Caco-2 (cell line): ENCODE data around the gene SGTA. TPM values are rescaled to one million over a fixed set of nuclear protein-coding genes. Genes with fewer than 3 reads are reported as not detected.

Experiments used
- BruUV-seq: library from RNA; stranded (reverse); fragments of 400-500 nt; replicated peaks from 2 replicates; lab custom pipeline; 2021; lab: Mats Ljungman, UMichigan
- CTCF ChIA-PET: fragments of 300-600 bp; sonication (Branson Sonifier 250); formaldehyde crosslinking; loops from one replicate; lab custom pipeline; 2022; ENCODE audit warnings: antibody characterized with exemption; lab: Charles Lee
- POLR2A ChIA-PET: fragments of 300-600 bp; sonication (Branson Sonifier 250); formaldehyde crosslinking; loops from one replicate; lab custom pipeline; 2022; ENCODE audit warnings: antibody characterized with exemption; lab: Charles Lee
- DNase-seq, 2 experiments: peaks; one replicate each; pipeline versions ENCODE4 v3.0.0 to v3.0.0-alpha.2; 2020 to 2022
- H3K27me3 ChIP-seq: replicated peaks from 2 replicates; pipeline ENCODE4 v1.6.0; 2011; ENCODE audit warnings: low read length; ENCODE audit not compliant: control insufficient read depth, insufficient read depth
- H3K36me3 ChIP-seq: 2 replicates; pipeline ENCODE4 v1.5.1; 2011; ENCODE audit warnings: low read length; ENCODE audit not compliant: control insufficient read depth, insufficient read depth
- H3K4me1 ChIP-seq: fragments of 250-450 bp; sonication (Bioruptor Pico); 2 replicates; pipeline ENCODE4 v1.5.1; 2020; ENCODE audit warnings: mild to moderate bottlenecking
- H3K4me3 ChIP-seq: 2 replicates; pipeline ENCODE4 v1.5.1; 2011; ENCODE audit warnings: low read depth, mild to moderate bottlenecking, control low read depth, low read length
- H3K9me3 ChIP-seq: fragments of 250-450 bp; sonication (Bioruptor Pico); 2 replicates; pipeline ENCODE4 v1.5.1; 2020; ENCODE audit warnings: mild to moderate bottlenecking, moderate library complexity
- H3K27ac Mint-ChIP-seq: one replicate; pipeline ENCODE4 v1.8.0; 2022; ENCODE audit warnings: mixed read lengths; ENCODE audit not compliant: unreplicated experiment
- H3K27me3 Mint-ChIP-seq: one replicate; pipeline ENCODE4 v1.8.0; 2022; ENCODE audit warnings: mixed read lengths; ENCODE audit not compliant: insufficient read depth, unreplicated experiment
- H3K36me3 Mint-ChIP-seq: one replicate; pipeline ENCODE4 v1.8.0; 2022; ENCODE audit warnings: mild to moderate bottlenecking, mixed read lengths; ENCODE audit not compliant: insufficient read depth, unreplicated experiment
- H3K4me1 Mint-ChIP-seq: one replicate; pipeline ENCODE4 v1.8.0; 2022; ENCODE audit warnings: low read depth, mixed read lengths; ENCODE audit not compliant: unreplicated experiment
- H3K4me3 Mint-ChIP-seq: one replicate; pipeline ENCODE4 v1.8.0; 2022; ENCODE audit warnings: mild to moderate bottlenecking, moderate library complexity, mixed read lengths; ENCODE audit not compliant: unreplicated experiment
- H3K9me3 Mint-ChIP-seq: one replicate; pipeline ENCODE4 v1.8.0; 2022; ENCODE audit warnings: mixed read lengths; ENCODE audit not compliant: unreplicated experiment
- CTCF ChIP-seq, 2 experiments: fragments of 200-600 bp in 1 of 2; IDR thresholded peaks; 1 replicate in 1 of 2; 2 replicates in 1 of 2; pipeline versions ENCODE4 v1.5.1 to v1.8.0; 2011 to 2022; ENCODE audit warnings: antibody characterized with exemption in 1 of 2, control low read depth in 1 of 2, inconsistent platforms in 1 of 2, low read depth in 1 of 2, low read length in 1 of 2, mild to moderate bottlenecking in 1 of 2, moderate library complexity in 1 of 2; ENCODE audit not compliant: insufficient read depth in 1 of 2, severe bottlenecking in 1 of 2, unreplicated experiment in 1 of 2
- intact Hi-C: fragments of 100-400 bp; cut with micrococcal nuclease; formaldehyde crosslinking; loops from one replicate; pipeline ENCODE4 v1.10.0; 2022; ENCODE audit not compliant: unreplicated experiment
- total RNA-seq: library from RNA; stranded (reverse); gene quantifications from 2 replicates; pipeline ENCODE4 v1.2.3, GENCODE V29; 2022

Gene SGTA
- total RNA-seq, 1 experiment from 2014 or later, result 90.1 TPM

GRCh38 chr19:2780284-2780683 lies 2.8 kb downstream of the SGTA start:
- CTCF ChIA-PET, result no interaction called here
- Mint-ChIP-seq H3K4me3 (no peak overlapping the region), H3K27ac (no peak overlapping the region), H3K27me3 (no peaks in the 10 kb centered on the region), H3K36me3 (peaks cover 53% of the 10 kb centered on the region), H3K9me3 (no peaks in the 10 kb centered on the region), H3K4me1 (peaks cover 6% of the 10 kb centered on the region)
- no peaks in the 10 kb centered on the region for H3K36me3 ChIP-seq
- H3K27me3 ChIP-seq, result no peaks in the 10 kb centered on the region
- no peak for DNase-seq
- POLR2A ChIA-PET, result no interaction called here
- no peak overlapping the region for H3K4me3 ChIP-seq
- H3K4me1 ChIP-seq, result peaks cover 7% of the 10 kb centered on the region
- no TSS peak for BruUV-seq
- no peak for TF ChIP-seq CTCF (IDR thresholded peaks at IDR 0.05; ENCODE audit: insufficient read depth in 1 of 2, low read depth in 1 of 2, low read length in 1 of 2, severe bottlenecking in 1 of 2, unreplicated experiment in 1 of 2)
- intact Hi-C loops, result no loop called here
- H3K9me3 ChIP-seq, result no peaks in the 10 kb centered on the region

GRCh38 chr19:2779121-2779740 lies 3.8 kb downstream of the SGTA start:
- no peak overlapping the region for H3K27ac Mint-ChIP-seq
- H3K27me3 ChIP-seq, result no peaks in the 10 kb centered on the region
- ChIA-PET POLR2A (no interaction called here), CTCF (no interaction called here)
- no TSS peak for BruUV-seq
- no peak for DNase-seq
- no peaks in the 10 kb centered on the region for H3K9me3 Mint-ChIP-seq
- peaks cover 55% of the 10 kb centered on the region for H3K36me3 Mint-ChIP-seq
- H3K4me1 Mint-ChIP-seq, result peaks cover 6% of the 10 kb centered on the region
- H3K4me3 Mint-ChIP-seq, result no peak overlapping the region
- intact Hi-C loops, result no loop called here
- no peaks in the 10 kb centered on the region for H3K9me3 ChIP-seq
- H3K27me3 Mint-ChIP-seq, result no peaks in the 10 kb centered on the region
- no peak overlapping the region for H3K4me3 ChIP-seq
- peaks cover 7% of the 10 kb centered on the region for H3K4me1 ChIP-seq
- no peak for TF ChIP-seq CTCF (IDR thresholded peaks at IDR 0.05; ENCODE audit: insufficient read depth in 1 of 2, low read depth in 1 of 2, low read length in 1 of 2, severe bottlenecking in 1 of 2, unreplicated experiment in 1 of 2)
- H3K36me3 ChIP-seq, result no peaks in the 10 kb centered on the region

- H3K4me1 ChIP-seq, result peaks cover 7% of the 10 kb centered on the region; the same call in 1 of the 2 replicates
- intact Hi-C loops, result no loop called here
- POLR2A ChIA-PET, result interaction anchor here (0.6 to 0.7 kb wide), 2 partner anchors 20 to 109 kb away, joined by 3 to 8 read pairs; no protein-coding TSS in a partner anchor
Measured at GRCh38 chr19:2777952-2778683, 5.0 kb downstream of the SGTA start.

More at GRCh38 chr19:2777952-2778683, 5.0 kb downstream of the SGTA start:
- BruUV-seq, result no TSS peak
- Mint-ChIP-seq H3K27me3 (no peaks in the 10 kb centered on the region), H3K4me3 (no peak overlapping the region), H3K9me3 (no peaks in the 10 kb centered on the region), H3K4me1 (no peaks in the 10 kb centered on the region), H3K36me3 (peaks cover 50% of the 10 kb centered on the region), H3K27ac (no peak overlapping the region)
- CTCF ChIA-PET, result no interaction called here
- no peak for DNase-seq
- H3K9me3 ChIP-seq, result no peaks in the 10 kb centered on the region
- no peaks in the 10 kb centered on the region for H3K36me3 ChIP-seq
- TF ChIP-seq CTCF (IDR thresholded peaks at IDR 0.05; ENCODE audit: insufficient read depth in 1 of 2, low read depth in 1 of 2, low read length in 1 of 2, severe bottlenecking in 1 of 2, unreplicated experiment in 1 of 2), result no peak
- no peaks in the 10 kb centered on the region for H3K27me3 ChIP-seq
- no peak overlapping the region for H3K4me3 ChIP-seq
